ENCODE results near the gene TRAF5.
"Not testable (repeated sequence)": the region's sequence is repeated elsewhere in the genome, so short reads cannot be mapped to it uniquely, and the experiment has no call there.

DNA sequence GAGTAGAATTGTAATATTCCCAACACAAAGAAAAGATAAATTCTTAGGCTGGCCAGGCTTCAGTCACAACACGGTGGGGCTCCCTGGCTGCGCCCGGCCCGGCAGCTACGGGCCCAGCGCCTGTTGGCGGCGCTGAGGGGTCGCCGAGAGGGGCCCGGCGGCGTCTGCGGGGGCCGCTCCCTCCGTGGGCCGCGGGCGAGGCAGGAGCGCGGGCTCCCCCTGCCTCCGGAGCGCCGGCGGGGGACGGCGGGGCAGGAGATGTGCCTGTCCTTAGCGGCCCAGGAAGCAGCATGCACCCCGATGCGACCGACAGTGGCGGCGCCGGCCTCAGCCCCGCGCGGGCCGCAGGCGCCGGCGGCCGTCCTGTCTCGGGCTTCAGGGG lies 89.6 kb downstream of the TRAF5 start:
- TF ChIP-seq CTCF (IDR thresholded peaks at IDR 0.05; ENCODE audit: low read length): peak; percentile 34
- TF ChIP-seq EZH2phosphoT487 (IDR thresholded peaks at IDR 0.05; ENCODE audit: low read length); EZH2 (optimal IDR thresholded peaks at IDR 0.05; ENCODE audit: low read depth, low read length): not testable (repeated sequence)
